Duodenal mucosa (tissue), 2 donors: ENCODE data around the gene CAMLG.
"Not testable (repeated sequence)": the region's sequence is repeated elsewhere in the genome, so short reads cannot be mapped to it uniquely, and the experiment has no call there.

Experiments
- H3K27ac ChIP-seq: one replicate; pipeline ENCODE4 v1.7.0; 2013; ENCODE audit warnings: low read depth, low read length
- H3K27me3 ChIP-seq, 2 donors: one replicate each; pipeline ENCODE4 v1.7.0; 2013; ENCODE audit warnings: low read length in 2 of 2, control low read depth in 1 of 2; ENCODE audit not compliant: insufficient read depth in 2 of 2, control insufficient read depth in 1 of 2
- H3K36me3 ChIP-seq, 2 donors: one replicate each; pipeline ENCODE4 v1.7.0; 2013; ENCODE audit warnings: low read length in 2 of 2, control low read depth in 1 of 2; ENCODE audit not compliant: insufficient read depth in 2 of 2, control insufficient read depth in 1 of 2
- H3K4me1 ChIP-seq, 2 donors: one replicate each; pipeline ENCODE4 v1.7.0; 2013; ENCODE audit warnings: low read length in 2 of 2, control low read depth in 1 of 2; ENCODE audit not compliant: insufficient read depth in 2 of 2, control insufficient read depth in 1 of 2
- H3K4me3 ChIP-seq, 2 donors: one replicate each; pipeline ENCODE4 v1.7.0; 2013; ENCODE audit warnings: low read length in 2 of 2, low read depth in 1 of 2
- H3K9ac ChIP-seq, 2 donors: one replicate each; pipeline ENCODE4 v1.7.0; 2013; ENCODE audit warnings: low read length in 2 of 2, low read depth in 1 of 2
- H3K9me3 ChIP-seq, 2 donors: one replicate each; pipeline ENCODE4 v1.7.0; 2013; ENCODE audit warnings: low read length in 2 of 2, control low read depth in 1 of 2; ENCODE audit not compliant: control insufficient read depth in 1 of 2

CAMLG gene

GRCh38 chr5:134736173-134736812 is 2.1 kb upstream of the CAMLG start:
- Histone ChIP-seq H3K9me3 (no peaks in the 10 kb centered on the region), H3K4me1 (peaks cover 13 to 25% of the 10 kb centered on the region in 2 donors), H3K36me3 (no peaks in the 10 kb centered on the region), H3K9ac (no peak overlapping the region), H3K27me3 (no peaks in the 10 kb centered on the region), H3K4me3 (no peak overlapping the region), H3K27ac (no peak overlapping the region)

DNA sequence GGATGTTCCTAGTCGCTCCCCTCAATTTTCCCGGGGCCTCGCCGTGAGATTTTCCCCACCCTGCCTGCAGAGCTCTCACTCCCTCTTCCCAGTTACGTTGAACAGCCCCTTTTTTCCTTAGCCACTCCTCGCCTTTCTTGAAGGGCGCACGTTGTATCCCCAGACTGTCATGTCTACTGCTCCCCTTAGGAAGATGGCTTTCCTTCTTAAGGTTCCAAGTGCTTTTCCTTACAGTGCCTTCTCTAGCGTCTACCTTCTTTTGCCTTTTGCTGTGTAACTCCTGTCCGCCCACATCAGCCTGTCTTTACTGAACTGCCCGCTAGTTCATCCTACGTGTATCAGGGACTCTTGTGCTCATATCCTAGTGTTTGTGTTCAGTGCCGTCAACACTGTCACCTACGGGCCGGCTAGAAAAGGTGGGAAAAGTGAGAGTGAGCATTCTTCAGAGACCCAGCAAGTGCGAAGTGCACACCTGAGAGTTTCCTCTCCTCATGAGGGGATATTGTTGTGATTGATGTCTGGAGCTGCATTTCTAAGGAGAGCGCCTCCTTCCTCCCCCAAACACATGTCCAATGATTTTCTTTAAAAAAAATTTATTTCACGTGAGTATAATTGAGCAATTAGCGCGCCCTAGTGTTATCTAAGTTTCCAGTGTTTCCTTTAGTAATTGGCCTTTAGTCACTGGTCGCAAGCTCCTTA is 764 bp downstream of the CAMLG start:
- peaks cover 13 to 25% of the 10 kb centered on the region in 2 donors for H3K4me1 ChIP-seq

DNA sequence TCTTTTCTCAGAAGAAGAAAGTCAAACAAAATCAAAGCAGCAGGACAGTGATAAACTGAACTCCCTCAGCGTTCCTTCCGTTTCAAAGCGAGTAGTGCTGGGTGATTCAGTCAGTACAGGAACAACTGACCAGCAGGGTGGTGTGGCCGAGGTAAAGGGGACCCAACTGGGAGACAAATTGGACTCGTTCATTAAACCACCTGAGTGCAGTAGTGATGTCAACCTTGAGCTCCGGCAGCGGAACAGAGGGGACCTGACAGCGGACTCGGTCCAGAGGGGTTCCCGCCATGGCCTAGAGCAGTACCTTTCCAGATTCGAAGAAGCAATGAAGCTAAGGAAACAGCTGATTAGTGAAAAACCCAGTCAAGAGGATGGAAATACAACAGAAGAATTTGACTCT is 2.7 kb downstream of the CAMLG start:
- Histone ChIP-seq H3K27ac (no peak overlapping the region), H3K9ac (no peak overlapping the region), H3K4me1 (peaks cover 10 to 22% of the 10 kb centered on the region in 2 donors), H3K9me3 (no peaks in the 10 kb centered on the region), H3K27me3 (no peaks in the 10 kb centered on the region), H3K36me3 (peaks cover 0 to 6% of the 10 kb centered on the region in 2 donors), H3K4me3 (no peak overlapping the region)

More for the DNA sequence above, 764 bp downstream of the CAMLG start:
- Histone ChIP-seq H3K27me3 (no peaks in the 10 kb centered on the region), H3K9ac (peak overlapping the region; percentile 79 to 94), H3K4me3 (peak overlapping the region; percentile 79 to 92), H3K36me3 (peaks cover 0 to 3% of the 10 kb centered on the region in 2 donors), H3K27ac (peak overlapping the region; percentile 78), H3K9me3 (no peaks in the 10 kb centered on the region)

- Histone ChIP-seq H3K27ac (no peak overlapping the region), H3K9me3 (no peaks in the 10 kb centered on the region), H3K4me1 (peaks cover 8 to 14% of the 10 kb centered on the region in 2 donors)
Observed at GRCh38 chr5:134742134-134742533, 3.8 kb downstream of the CAMLG start.

DNA sequence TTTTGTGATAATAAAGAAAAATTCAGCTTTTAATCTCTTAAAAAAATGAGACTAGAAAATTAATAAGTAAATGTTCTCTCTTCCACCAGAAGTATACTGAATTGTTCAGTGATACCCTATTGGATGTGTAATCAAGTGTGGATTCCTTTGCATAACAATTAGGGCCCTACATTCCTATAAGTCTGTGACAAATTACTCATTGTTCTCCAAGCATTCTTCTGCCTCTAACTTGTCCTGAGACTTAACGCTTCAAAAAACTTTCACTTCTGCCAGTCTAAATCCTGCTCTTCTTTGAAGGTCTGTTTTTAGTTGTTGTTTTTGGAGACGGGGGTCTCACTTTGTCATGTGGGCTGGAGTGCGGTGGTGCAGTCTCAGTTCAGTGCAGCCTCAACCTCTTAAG is 11.1 kb downstream of the CAMLG start:
- Histone ChIP-seq H3K4me3 (no peak overlapping the region), H3K4me1 (no peaks in the 10 kb centered on the region), H3K9me3 (no peaks in the 10 kb centered on the region), H3K36me3 (peaks cover 0 to 18% of the 10 kb centered on the region in 2 donors), H3K27me3 (no peaks in the 10 kb centered on the region), H3K9ac (no peak overlapping the region), H3K27ac (no peak overlapping the region)

More at GRCh38 chr5:134742134-134742533, 3.8 kb downstream of the CAMLG start:
- Histone ChIP-seq H3K9ac (no peak overlapping the region), H3K36me3 (peaks cover 0 to 6% of the 10 kb centered on the region in 2 donors), H3K27me3 (no peaks in the 10 kb centered on the region), H3K4me3 (no peak overlapping the region)

DNA sequence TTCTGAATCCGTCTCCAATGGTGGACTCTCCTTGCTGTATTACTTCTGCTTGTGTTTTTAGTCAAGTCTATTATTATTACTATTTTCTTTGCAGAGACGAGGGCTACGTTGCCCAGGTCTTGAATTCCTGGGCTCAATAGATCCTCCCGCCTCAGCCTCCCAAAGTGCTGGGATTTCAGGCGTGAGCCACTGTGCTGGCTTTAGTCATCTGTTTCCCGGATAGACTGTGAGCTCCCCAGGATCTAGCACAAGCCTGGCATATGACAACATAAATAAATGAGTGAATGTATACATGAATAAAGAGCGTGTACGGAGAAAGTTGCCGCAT is 19.8 kb downstream of the CAMLG start:
- Histone ChIP-seq H3K27me3 (no peaks in the 10 kb centered on the region), H3K4me3 (peak overlapping the region; percentile 98 to 99), H3K27ac (no peak overlapping the region), H3K4me1 (peaks cover 14 to 16% of the 10 kb centered on the region in 2 donors), H3K36me3 (no peaks in the 10 kb centered on the region), H3K9me3 (no peaks in the 10 kb centered on the region), H3K9ac (peak overlapping the region; percentile 76 to 90)

DNA sequence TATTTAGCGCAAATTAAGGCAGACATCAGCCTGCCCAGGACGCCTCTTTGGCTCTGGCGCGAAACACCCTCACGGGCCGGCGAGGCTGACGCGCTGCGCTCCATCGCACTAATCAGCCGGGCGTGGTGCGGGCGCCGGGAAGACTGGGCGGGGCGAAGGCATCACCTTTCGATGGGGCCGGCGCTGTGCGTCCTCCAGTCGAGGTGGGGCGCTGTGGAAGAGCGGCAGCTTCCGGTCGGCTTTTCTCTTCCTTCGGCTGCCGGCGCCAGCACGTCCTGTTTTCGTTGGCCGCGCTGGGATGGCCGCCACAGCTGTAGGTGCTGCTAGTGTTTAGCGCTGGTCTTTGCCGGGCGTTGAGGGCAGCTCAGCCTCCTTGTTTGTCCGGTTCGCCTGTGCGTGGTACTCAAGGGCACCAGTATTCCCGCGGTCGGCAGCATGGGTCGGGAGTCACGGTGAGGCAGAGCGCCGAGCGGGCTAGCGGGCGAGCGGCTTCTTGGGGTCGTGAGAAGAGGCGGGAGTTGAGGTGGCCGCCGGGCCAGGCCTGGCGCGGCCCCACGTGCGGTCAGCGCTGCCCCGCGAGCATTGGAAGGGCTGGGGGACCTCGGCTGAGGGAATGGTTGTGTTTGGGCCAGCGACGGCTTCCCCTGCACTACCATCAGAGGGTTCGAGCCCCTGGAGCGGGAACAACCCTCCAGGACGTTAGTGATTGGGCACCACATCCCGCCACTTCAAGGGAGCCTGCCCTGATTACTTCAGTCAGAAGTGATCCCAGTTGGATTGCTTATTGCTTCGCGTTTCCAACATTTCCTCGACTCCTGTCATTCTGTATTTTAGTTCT is 20.4 kb downstream of the CAMLG start, which contains the start of gene DDX46:
TSS of gene DDX46 (plus strand) at position 276 of the 838 bp plus-strand sequence. CDS start at position 436, 160 bp downstream.
- Histone ChIP-seq H3K4me1 (peaks cover 14 to 16% of the 10 kb centered on the region in 2 donors), H3K4me3 (peak within 1 kb of the TSS; percentile 98 to 99), H3K27ac (peak within 1 kb of the TSS; percentile 73), H3K9ac (peak within 1 kb of the TSS; percentile 90 to 98), H3K9me3 (no peaks in the 10 kb centered on the region), H3K36me3 (peaks cover under 1 to 3% of the 10 kb centered on the region in 2 donors), H3K27me3 (no peaks in the 10 kb centered on the region)

- not testable (repeated sequence) for H3K27ac ChIP-seq, H3K9ac ChIP-seq, H3K9me3 ChIP-seq, H3K4me3 ChIP-seq, H3K27me3 ChIP-seq, H3K4me1 ChIP-seq
- peaks cover 17 to 68% of the 10 kb centered on the region in 2 donors for H3K36me3 ChIP-seq
Observed at GRCh38 chr5:134767528-134768291, 29.4 kb downstream of the CAMLG start.

GRCh38 chr5:134769206-134769605 is 30.9 kb downstream of the CAMLG start:
- H3K9ac ChIP-seq = no peak overlapping the region
- no peaks in the 10 kb centered on the region for H3K4me1 ChIP-seq
- H3K27me3 ChIP-seq = no peaks in the 10 kb centered on the region
- no peak overlapping the region for H3K4me3 ChIP-seq
- H3K27ac ChIP-seq = no peak overlapping the region
- H3K36me3 ChIP-seq = peaks cover 17 to 77% of the 10 kb centered on the region in 2 donors
- no peaks in the 10 kb centered on the region for H3K9me3 ChIP-seq
